ENCODE data around the gene YWHAQ. TPM values are rescaled to one million over a fixed set of nuclear protein-coding genes. Genes with fewer than 3 reads are reported as not detected.
"Not testable (repeated sequence)": the region's sequence is repeated elsewhere in the genome, so short reads cannot be mapped to it uniquely, and the experiment has no call there.

YWHAQ gene
- total RNA-seq, 4 donors from 2014 or later, result 76.9 to 155 (median 114) TPM

DNA sequence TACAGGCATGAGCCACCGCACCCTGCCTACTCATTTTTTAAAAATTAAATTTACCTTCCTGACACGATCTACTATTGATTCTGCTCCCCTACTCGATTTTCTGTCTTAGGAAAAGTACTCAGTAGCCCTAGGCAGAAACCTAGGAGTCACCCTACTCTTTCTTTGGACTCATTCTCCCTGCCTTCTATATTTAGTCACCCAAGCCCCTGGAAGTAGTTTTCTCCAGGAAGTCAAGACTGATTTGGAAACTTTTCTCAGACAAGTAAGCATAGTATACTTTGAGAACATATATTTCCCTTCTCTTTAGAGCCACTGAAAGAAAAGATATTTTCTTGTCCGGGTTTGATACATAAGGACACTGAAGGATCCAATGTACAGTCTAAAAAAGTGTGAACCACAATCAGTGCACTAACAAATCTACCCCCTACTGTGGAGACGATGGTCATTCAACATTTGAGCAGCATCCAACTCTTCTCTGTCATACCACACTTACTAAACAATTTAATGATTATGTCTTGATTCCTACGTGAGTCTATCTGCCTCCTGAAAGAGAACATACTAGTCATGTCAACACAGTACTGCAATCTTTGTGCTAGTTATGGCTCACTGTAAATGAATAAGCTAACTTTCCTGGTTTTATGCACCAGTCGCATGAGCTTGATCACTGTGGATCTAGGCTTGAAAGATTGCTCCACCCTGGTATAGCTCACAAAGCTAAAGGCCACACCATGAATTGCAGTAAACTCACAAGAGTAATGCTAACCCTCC is 19.8 kb downstream of the YWHAQ start:
- TF ChIP-seq CTCF (IDR thresholded peaks at IDR 0.05) (no peak), POLR2A (IDR thresholded peaks at IDR 0.05) (no peak)
- no peaks in the 10 kb centered on the region for H3K27me3 ChIP-seq
- H3K4me1 ChIP-seq, result peaks cover 0 to 31% (median 0%) of the 10 kb centered on the region in 4 donors
- no peaks in the 10 kb centered on the region for H3K9me3 ChIP-seq
- H3K4me3 ChIP-seq, result no peak overlapping the region
- H3K36me3 ChIP-seq, result no peaks in the 10 kb centered on the region
- no peak for DNase-seq
- H3K27ac ChIP-seq, result no peak overlapping the region

GRCh38 chr2:9608491-9608890 is 22.3 kb downstream of the YWHAQ start:
- Histone ChIP-seq H3K27ac (peak overlapping the region; percentile 47 to 79 (median 72)), H3K4me1 (peaks cover 0 to 16% (median 0%) of the 10 kb centered on the region in 4 donors), H3K4me3 (peak overlapping the region in 2 of 4 donors; percentile 25 to 28)
- H3K9me3 ChIP-seq, H3K27me3 ChIP-seq, DNase-seq, H3K36me3 ChIP-seq: not testable (repeated sequence)

GRCh38 chr2:9602412-9602811 is 28.4 kb downstream of the YWHAQ start:
- H3K4me3 ChIP-seq, result no peak overlapping the region
- H3K36me3 ChIP-seq, result peaks cover 0 to 31% (median 0%) of the 10 kb centered on the region in 3 donors
- no peak overlapping the region for H3K27ac ChIP-seq
- H3K4me1 ChIP-seq, result no peaks in the 10 kb centered on the region
- no peaks in the 10 kb centered on the region for H3K27me3 ChIP-seq
- peaks cover 0 to 15% (median 2%) of the 10 kb centered on the region in 4 donors for H3K9me3 ChIP-seq
- TF ChIP-seq CTCF (IDR thresholded peaks at IDR 0.05), result no peak
- no peak for TF ChIP-seq POLR2A (IDR thresholded peaks at IDR 0.05)
- DNase-seq, result no peak

GRCh38 chr2:9601397-9601796 is 29.4 kb downstream of the YWHAQ start:
- TF ChIP-seq CTCF (IDR thresholded peaks at IDR 0.05), result no peak
- no peak for TF ChIP-seq POLR2A (IDR thresholded peaks at IDR 0.05)
- DNase-seq, result no peak
- no peak overlapping the region for H3K27ac ChIP-seq
- H3K27me3 ChIP-seq, result no peaks in the 10 kb centered on the region
- peaks cover 0 to 31% (median 0%) of the 10 kb centered on the region in 3 donors for H3K36me3 ChIP-seq
- H3K9me3 ChIP-seq, result peaks cover 0 to 15% (median 2%) of the 10 kb centered on the region in 4 donors
- peaks cover 0 to 4% (median 0%) of the 10 kb centered on the region in 4 donors for H3K4me1 ChIP-seq
- H3K4me3 ChIP-seq, result no peak overlapping the region

GRCh38 chr2:9599430-9599829 is 31.4 kb downstream of the YWHAQ start:
- Histone ChIP-seq H3K27ac (no peak overlapping the region), H3K4me1 (peaks cover 0 to 11% (median 2%) of the 10 kb centered on the region in 4 donors), H3K9me3 (peaks cover 0 to 15% (median 2%) of the 10 kb centered on the region in 4 donors), H3K27me3 (no peaks in the 10 kb centered on the region), H3K4me3 (no peak overlapping the region), H3K36me3 (peaks cover 0 to 31% (median 0%) of the 10 kb centered on the region in 3 donors)
- no peak for DNase-seq
- TF ChIP-seq POLR2A (IDR thresholded peaks at IDR 0.05) (no peak), CTCF (IDR thresholded peaks at IDR 0.05) (no peak)

- no peak for DNase-seq
- Histone ChIP-seq H3K4me1 (peaks cover 0 to 16% (median 2%) of the 10 kb centered on the region in 4 donors), H3K9me3 (peaks cover 0 to 15% (median 2%) of the 10 kb centered on the region in 4 donors), H3K4me3 (no peak overlapping the region), H3K27me3 (no peaks in the 10 kb centered on the region), H3K36me3 (peaks cover 0 to 31% (median 0%) of the 10 kb centered on the region in 3 donors), H3K27ac (no peak overlapping the region)
- TF ChIP-seq CTCF (IDR thresholded peaks at IDR 0.05) (no peak), POLR2A (IDR thresholded peaks at IDR 0.05) (no peak)
Observed at GRCh38 chr2:9596621-9597311, 34.0 kb downstream of the YWHAQ start.

Measured in Peyer's patch (tissue), 4 donors.